K562 (cell line): ENCODE data around the gene AP3B2. TPM values are rescaled to one million over a fixed set of nuclear protein-coding genes. Genes with fewer than 3 reads are reported as not detected.

ENCODE experiments used
- ATAC-seq: fragments of 200-7000 bp; cut with Tn5 transposase; 3 replicates; pipeline ENCODE4 v1.9.1; 2020; ENCODE audit warnings: moderate library complexity
- BruUV-seq: library from RNA; stranded (reverse); fragments of 400-500 nt; replicated peaks from 2 replicates; lab custom pipeline; 2021; lab: Mats Ljungman, UMichigan
- CTCF ChIA-PET: fragments of 300-600 bp; formaldehyde crosslinking; extraction: SDS; loops from one replicate; lab custom pipeline; 2021; ENCODE audit warnings: low intra/inter-chr PET ratio; lab: Yijun Ruan, JAX
- POLR2A ChIA-PET: fragments of 300-600, 350-650 bp; sonication (Branson Sonifier 250); formaldehyde crosslinking; extraction: SDS; loops from one replicate; lab custom pipeline; 2021; ENCODE audit warnings: antibody characterized with exemption, inconsistent platforms; lab: Yijun Ruan, JAX
- DNase-seq, 4 experiments: peaks; one replicate each; pipeline versions ENCODE4 v3.0.0 to v3.0.0-alpha.2; 2011 to 2018; ENCODE audit warnings: low spot score in 3 of 4, mixed read lengths in 3 of 4; ENCODE audit errors: extremely low read depth in 1 of 4
- FAIRE-seq: peaks from 2 replicates; lab custom pipeline; 2011; peaks lifted over from hg19 to GRCh38; lab: Jason Lieb, UNC
- H2AFZ ChIP-seq: 2 replicates; pipeline ENCODE4 v1.6.0; 2011; ENCODE audit warnings: low read depth, low read length, control low read depth, inconsistent platforms
- H3K27ac ChIP-seq: fragments of 200-600 bp; 3 replicates; pipeline ENCODE4 v1.8.0; 2011; ENCODE audit warnings: low read depth, mild to moderate bottlenecking, control low read depth, inconsistent platforms, low read length, moderate library complexity, mixed read lengths; ENCODE audit errors: extremely low read depth
- H3K27me3 ChIP-seq, 2 experiments: fragments of 300-600 bp in 1 of 2; 2 replicates in 1 of 2; 3 replicates in 1 of 2; pipeline versions ENCODE4 v1.6.0 to v1.8.0; 2011; ENCODE audit warnings: inconsistent platforms in 2 of 2, low read length in 2 of 2, mild to moderate bottlenecking in 1 of 2, mixed read lengths in 1 of 2, moderate library complexity in 1 of 2; ENCODE audit not compliant: control insufficient read depth in 2 of 2, insufficient read depth in 2 of 2
- H3K36me3 ChIP-seq: fragments of 300-600 bp; 3 replicates; pipeline ENCODE4 v1.8.0; 2011; ENCODE audit warnings: mild to moderate bottlenecking, low read length, inconsistent platforms; ENCODE audit not compliant: control insufficient read depth, insufficient read depth
- H3K4me1 ChIP-seq, 2 experiments: fragments of 200-600 bp in 1 of 2; replicated peaks in 1 of 2; 2 replicates in 1 of 2; 3 replicates in 1 of 2; pipeline versions ENCODE4 v1.5.1 to v1.8.0; 2011; ENCODE audit warnings: inconsistent platforms in 2 of 2, low read length in 2 of 2, mild to moderate bottlenecking in 1 of 2, mixed read lengths in 1 of 2, moderate library complexity in 1 of 2; ENCODE audit not compliant: control insufficient read depth in 2 of 2, insufficient read depth in 2 of 2
- H3K4me2 ChIP-seq: 2 replicates; pipeline ENCODE4 v1.6.1; 2011; ENCODE audit warnings: low read length, control low read depth, inconsistent platforms, mixed read lengths; ENCODE audit not compliant: insufficient read depth
- H3K4me3 ChIP-seq: fragments of 200-600 bp; sonication (generic), shearing (Covaris generic); 2 replicates; pipeline ENCODE4 v1.5.1; 2016; ENCODE audit warnings: control low read depth, inconsistent platforms
- H3K79me2 ChIP-seq: fragments of 200-600 bp; 3 replicates; pipeline ENCODE4 v1.8.0; 2011; ENCODE audit warnings: low read length, inconsistent platforms; ENCODE audit not compliant: control insufficient read depth, insufficient read depth
- H3K9ac ChIP-seq, 2 experiments: 2 replicates each; pipeline versions ENCODE4 v1.6.0 to v1.6.1; 2011; ENCODE audit warnings: low read depth in 2 of 2, low read length in 2 of 2, control low read depth in 1 of 2, inconsistent platforms in 1 of 2, mild to moderate bottlenecking in 1 of 2, mixed read lengths in 1 of 2; ENCODE audit not compliant: insufficient read depth in 1 of 2
- H3K9me1 ChIP-seq: one replicate; pipeline ENCODE4 v1.6.0; 2011; ENCODE audit warnings: inconsistent platforms, mild to moderate bottlenecking, low read length, moderate library complexity; ENCODE audit not compliant: control insufficient read depth, insufficient read depth
- H3K9me3 ChIP-seq: replicated peaks from 2 replicates; pipeline ENCODE4 v1.5.1; 2011; ENCODE audit warnings: low read depth, low read length, inconsistent platforms; ENCODE audit not compliant: control insufficient read depth, insufficient read depth
- H4K20me1 ChIP-seq: replicated peaks from 2 replicates; pipeline ENCODE4 v1.6.1; 2011; ENCODE audit warnings: low read length, inconsistent platforms, mixed read lengths; ENCODE audit not compliant: control insufficient read depth, insufficient read depth
- BCLAF1 ChIP-seq, 2 experiments: fragments of 450-650 bp in 1 of 2; IDR thresholded peaks; 2 replicates each; pipeline ENCODE4 v1.6.1; 2011 to 2017; ENCODE audit warnings: low read depth in 2 of 2, antibody characterized with exemption in 1 of 2, borderline replicate concordance in 1 of 2, low read length in 1 of 2, mild to moderate bottlenecking in 1 of 2, mixed read lengths in 1 of 2; ENCODE audit not compliant: control insufficient read depth in 1 of 2
- KDM2B ChIP-seq: fragments of 250-450 bp; sonication (Bioruptor Pico); IDR thresholded peaks from 2 replicates; pipeline ENCODE4 v1.8.0; 2021; ENCODE audit warnings: mild to moderate bottlenecking, moderate library complexity
- MEIS2 ChIP-seq: fragments of 450-650 bp; IDR thresholded peaks from 2 replicates; pipeline ENCODE4 v1.6.1; 2014; ENCODE audit warnings: mild to moderate bottlenecking; ENCODE audit not compliant: partially characterized antibody
- PHF20 ChIP-seq: fragments of 450-650 bp; IDR thresholded peaks from 2 replicates; pipeline ENCODE4 v1.6.1; 2018; ENCODE audit not compliant: partially characterized antibody
- RB1 ChIP-seq: fragments of 450-650 bp; IDR thresholded peaks from 2 replicates; pipeline ENCODE4 v1.6.1; 2017; ENCODE audit warnings: low read depth, mild to moderate bottlenecking
- SIN3B ChIP-seq: fragments of 450-650 bp; IDR thresholded peaks from 2 replicates; pipeline ENCODE4 v1.6.1; 2017; ENCODE audit warnings: low read depth, mild to moderate bottlenecking, moderate library complexity
- TCF7 ChIP-seq: sonication (generic); IDR thresholded peaks from 2 replicates; pipeline ENCODE4 v1.6.1; 2016; ENCODE audit warnings: antibody characterized with exemption, borderline replicate concordance
- ZBTB33 ChIP-seq: sonication (generic); formaldehyde crosslinking; IDR thresholded peaks from 2 replicates; pipeline ENCODE4 v1.8.1; 2023; ENCODE audit warnings: mild to moderate bottlenecking, missing genetic modification reagents
- ZMIZ1 ChIP-seq, 2 experiments: fragments of 150-350 bp in 1 of 2; IDR thresholded peaks; 2 replicates each; pipeline ENCODE4 v1.6.1; 2012 to 2016; ENCODE audit warnings: low read depth in 2 of 2, low read length in 2 of 2, mild to moderate bottlenecking in 1 of 2, moderate library complexity in 1 of 2
- ZNF696 ChIP-seq: fragments of 250-450 bp; sonication (Bioruptor Pico); conservative IDR thresholded peaks from 2 replicates; pipeline ENCODE4 v1.4.0; 2020; ENCODE audit warnings: mild to moderate bottlenecking, moderate library complexity
- WGBS: fragments of 100-300 bp; shearing (Covaris generic); methylation state at CpG from one replicate; pipeline ENCODE4 v1.1.6; 2016; ENCODE audit warnings: low coverage, mixed read lengths; ENCODE audit not compliant: insufficient coverage; ENCODE audit errors: missing lambda C conversion rate; 5-methylcytosine and 5-hydroxymethylcytosine counted together
- in situ Hi-C: fragments of 300-500 bp; cut with MboI; formaldehyde crosslinking; loops from 4 replicates; pipeline ENCODE4 v1.15.0; 2018; ENCODE audit warnings: inconsistent platforms, mixed read lengths
- intact Hi-C: fragments of 100-400 bp; cut with micrococcal nuclease; formaldehyde crosslinking; loops from 2 replicates; pipeline ENCODE4 v1.14.2; 2022
- polyA plus RNA-seq, 8 experiments: library from polyadenylated mRNA; depleted of rRNA in 4 of 8; stranded (reverse) in 5 of 8; unstranded in 3 of 8; fragments of >200 nt; fragmentation: Nextera tagmentation in 2 of 8; fragmentation: Illumina TruSeq in 1 of 8; extraction: Ambion mirVana in 2 of 8; extraction: Trizol in 1 of 8; gene quantifications; 2 replicates each; pipeline versions ENCODE4 v1.2.1 to v1.2.3, GENCODE V29; 2011 to 2014; ENCODE audit warnings: inconsistent platforms in 1 of 8, missing spikeins in 1 of 8
- total RNA-seq, 7 experiments: library from RNA; depleted of rRNA in 6 of 7; stranded (reverse); fragments of >200 nt in 6 of 7; fragmentation: Illumina TruSeq in 2 of 7; extraction: Trizol in 2 of 7; gene quantifications; 2 replicates each; pipeline versions ENCODE4 v1.2.1 to v1.2.3, GENCODE V29; 2011 to 2021; ENCODE audit warnings: low replicate concordance in 1 of 7

The AP3B2 gene
- total and polyA plus RNA-seq, 9 of the 15 experiments (the other 6 are each of a cell fraction or from before 2014, with no cell fraction given) = 0.03 to 0.15 (median 0.10) TPM; not detected in 2

- TF ChIP-seq ZBTB33 (CRISPR knock-in tag) (peak; percentile 31; the same call in 1 of the 2 replicates), MEIS2 (no peak), PHF20 (no peak), TCF7 (no peak), RB1 (no peak)
Measured at GRCh38 chr15:82648257-82649103, 61.2 kb downstream of the AP3B2 start (continued).

GRCh38 chr15:82647835-82648256, 61.8 kb downstream of the AP3B2 start:
- no peaks in the 10 kb centered on the region for H3K36me3 ChIP-seq
- ChIA-PET POLR2A (interaction anchor here (0.5 to 1.3 kb wide), 8 partner anchors 10 to 365 kb away, joined by 3 to 4 read pairs (median 3); no protein-coding TSS in a partner anchor), CTCF (no interaction called here)
- H3K4me1 ChIP-seq = peaks cover 42 to 60% of the 10 kb centered on the region in 2 experiments
- H4K20me1 ChIP-seq = no peaks in the 10 kb centered on the region
- 1% methylated on average over 14 of the region's 49 CpGs for WGBS
- H3K9me1 ChIP-seq = no peaks in the 10 kb centered on the region
- peak overlapping the region; percentile 90 for H3K27ac ChIP-seq
- intact Hi-C loops (loop anchor here (2.0 to 10.0 kb wide), 2 partner anchors 107 to 157 kb away; partner anchors contain the start of genes FSD2, RPS17 and WHAMM), in situ Hi-C loops (no loop called here)
- H3K4me3 ChIP-seq = peak overlapping the region; percentile 44
- H3K9ac ChIP-seq = peak overlapping the region; percentile 74 to 91; a peak in 3 of 4 replicates
- peak overlapping the region; percentile 83; the same call in 1 of the 2 replicates for H3K4me2 ChIP-seq
- peak overlapping the region; percentile 84 for H2AFZ ChIP-seq
- peak; percentile 75 to 93 (median 88) for DNase-seq
- no peaks in the 10 kb centered on the region for H3K9me3 ChIP-seq
- H3K27me3 ChIP-seq = no peaks in the 10 kb centered on the region
- peak; percentile 57 for ATAC-seq
- peaks cover 43% of the 10 kb centered on the region for H3K79me2 ChIP-seq
- BruUV-seq = no TSS peak
- no peak for FAIRE-seq
- no peak for TF ChIP-seq ZNF696 (CRISPR knock-in tag)
- no peak for TF ChIP-seq ZMIZ1 (IDR thresholded peaks at IDR 0.05; ENCODE audit: low read depth in 2 of 2, low read length in 2 of 2)
- no peak for TF ChIP-seq KDM2B (CRISPR knock-in tag)
- 0 out of 2 replicates have a peak, but pooled peaks have one; percentile 2 for TF ChIP-seq SIN3B
- TF ChIP-seq BCLAF1 (IDR thresholded peaks at IDR 0.05; ENCODE audit: borderline replicate concordance in 1 of 2, control insufficient read depth in 1 of 2, low read depth in 2 of 2, low read length in 1 of 2) = no peak
